H9 (cell line): ENCODE results near the gene RNF215. TPM values are rescaled to one million over a fixed set of nuclear protein-coding genes. Genes with fewer than 3 reads are reported as not detected.

ENCODE experiments used
- DNase-seq: peaks from one replicate; pipeline ENCODE4 v3.0.0-alpha.2; 2017
- H2AFZ ChIP-seq: one replicate; pipeline ENCODE4 v1.6.1; 2013; ENCODE audit warnings: mild to moderate bottlenecking, low read length, control low read depth, moderate library complexity
- H2AK5ac ChIP-seq: 2 replicates; pipeline ENCODE4 v1.6.1; 2013; ENCODE audit warnings: low read length, control low read depth, mixed read lengths; ENCODE audit not compliant: insufficient read length
- H2BK120ac ChIP-seq: one replicate; pipeline ENCODE4 v1.6.1; 2013; ENCODE audit warnings: low read depth, mild to moderate bottlenecking, low read length, control low read depth, inconsistent platforms; ENCODE audit not compliant: poor library complexity, severe bottlenecking
- H2BK12ac ChIP-seq: 2 replicates; pipeline ENCODE4 v1.6.1; 2013; ENCODE audit warnings: low read length, control low read depth, mixed read lengths, low read depth; ENCODE audit not compliant: insufficient read length
- H2BK15ac ChIP-seq: 2 replicates; pipeline ENCODE4 v1.6.1; 2013; ENCODE audit warnings: low read depth, low read length, control low read depth
- H2BK20ac ChIP-seq: one replicate; pipeline ENCODE4 v1.6.1; 2013; ENCODE audit warnings: low read depth, mild to moderate bottlenecking, low read length, control low read depth, inconsistent platforms; ENCODE audit not compliant: poor library complexity, severe bottlenecking
- H2BK5ac ChIP-seq: 2 replicates; pipeline ENCODE4 v1.6.1; 2013; ENCODE audit warnings: low read length, control low read depth, mixed read lengths; ENCODE audit not compliant: insufficient read length
- H3K14ac ChIP-seq: 2 replicates; pipeline ENCODE4 v1.6.1; 2013; ENCODE audit warnings: low read length, control low read depth; ENCODE audit not compliant: insufficient read depth
- H3K18ac ChIP-seq: 2 replicates; pipeline ENCODE4 v1.6.1; 2013; ENCODE audit warnings: low read depth, mild to moderate bottlenecking, mixed read lengths, low read length, control low read depth; ENCODE audit not compliant: insufficient read length
- H3K23ac ChIP-seq: 2 replicates; pipeline ENCODE4 v1.6.1; 2013; ENCODE audit warnings: low read length, control low read depth, mixed read lengths, low read depth; ENCODE audit not compliant: insufficient read length
- H3K23me2 ChIP-seq: 2 replicates; pipeline ENCODE4 v1.6.1; 2013; ENCODE audit warnings: low read depth, mild to moderate bottlenecking, mixed read lengths, low read length, control low read depth; ENCODE audit not compliant: insufficient read length, poor library complexity, severe bottlenecking
- H3K27ac ChIP-seq: 2 replicates; pipeline ENCODE4 v1.5.1; 2013; ENCODE audit warnings: low read length, control low read depth, mixed read lengths, low read depth; ENCODE audit not compliant: insufficient read length
- H3K27me3 ChIP-seq: 2 replicates; pipeline ENCODE4 v1.6.1; 2013; ENCODE audit warnings: low read length, control low read depth, inconsistent platforms; ENCODE audit not compliant: insufficient read depth
- H3K4ac ChIP-seq: 2 replicates; pipeline ENCODE4 v1.6.1; 2013; ENCODE audit warnings: low read depth, mild to moderate bottlenecking, control low read depth, inconsistent platforms, low read length, moderate library complexity
- H3K4me1 ChIP-seq: 2 replicates; pipeline ENCODE4 v1.6.1; 2013; ENCODE audit warnings: low read length, control low read depth, inconsistent platforms; ENCODE audit not compliant: insufficient read depth
- H3K4me2 ChIP-seq: 2 replicates; pipeline ENCODE4 v1.6.1; 2013; ENCODE audit warnings: low read length, control low read depth, mixed read lengths; ENCODE audit not compliant: insufficient read length, insufficient read depth
- H3K56ac ChIP-seq: 2 replicates; pipeline ENCODE4 v1.6.1; 2013; ENCODE audit warnings: low read depth, mild to moderate bottlenecking, mixed read lengths, low read length, control low read depth; ENCODE audit not compliant: insufficient read length
- H3K79me1 ChIP-seq: 2 replicates; pipeline ENCODE4 v1.6.1; 2013; ENCODE audit warnings: low read depth, mild to moderate bottlenecking, moderate library complexity, low read length, control low read depth, inconsistent platforms; ENCODE audit not compliant: insufficient read depth, poor library complexity, severe bottlenecking
- H3K79me2 ChIP-seq: 2 replicates; pipeline ENCODE4 v1.6.1; 2013; ENCODE audit warnings: low read length, control low read depth, inconsistent platforms; ENCODE audit not compliant: insufficient read depth
- H3K9ac ChIP-seq: 2 replicates; pipeline ENCODE4 v1.6.1; 2013; ENCODE audit warnings: low read length, control low read depth, mixed read lengths; ENCODE audit not compliant: insufficient read length; ENCODE audit errors: extremely low read depth
- H3K9me3 ChIP-seq: one replicate; pipeline ENCODE4 v1.6.1; 2013; ENCODE audit warnings: low read depth, low read length, inconsistent platforms; ENCODE audit not compliant: control insufficient read depth
- H3T11ph ChIP-seq: one replicate; pipeline ENCODE4 v1.6.1; 2013; ENCODE audit warnings: mild to moderate bottlenecking, low read length, control low read depth, inconsistent platforms
- H4K20me1 ChIP-seq: one replicate; pipeline ENCODE4 v1.6.1; 2013; ENCODE audit not compliant: control insufficient read depth, insufficient read length, insufficient read depth
- H4K5ac ChIP-seq: 2 replicates; pipeline ENCODE4 v1.6.1; 2013; ENCODE audit warnings: low read depth, mild to moderate bottlenecking, mixed read lengths, low read length, control low read depth; ENCODE audit not compliant: insufficient read length
- H4K8ac ChIP-seq: replicated peaks from 2 replicates; pipeline ENCODE4 v1.6.1; 2013; ENCODE audit warnings: low read length, control low read depth, mixed read lengths, low read depth; ENCODE audit not compliant: insufficient read length
- H4K91ac ChIP-seq: 2 replicates; pipeline ENCODE4 v1.6.1; 2013; ENCODE audit warnings: low read depth, mild to moderate bottlenecking, moderate library complexity, mixed read lengths, low read length, control low read depth; ENCODE audit not compliant: insufficient read length
- H3K27ac Mint-ChIP-seq, 3 experiments: 2 replicates in 2 of 3; 3 replicates in 1 of 3; pipeline ENCODE4 v1.8.0; 2020 to 2021; ENCODE audit warnings: mixed read lengths in 3 of 3, mild to moderate bottlenecking in 1 of 3, moderate library complexity in 1 of 3
- H3K27me3 Mint-ChIP-seq: 2 replicates; pipeline ENCODE4 v1.8.0; 2021; ENCODE audit warnings: low read depth, mild to moderate bottlenecking, moderate library complexity, mixed read lengths
- H3K36me3 Mint-ChIP-seq, 3 experiments: 2 replicates in 2 of 3; 3 replicates in 1 of 3; pipeline ENCODE4 v1.8.0; 2020 to 2021; ENCODE audit warnings: low read depth in 3 of 3, mixed read lengths in 3 of 3; ENCODE audit not compliant: insufficient read depth in 1 of 3
- H3K4me1 Mint-ChIP-seq, 2 experiments: 2 replicates each; pipeline ENCODE4 v1.8.0; 2020; ENCODE audit warnings: mixed read lengths in 2 of 2
- H3K4me3 Mint-ChIP-seq, 2 experiments: 2 replicates in 1 of 2; 3 replicates in 1 of 2; pipeline ENCODE4 v1.8.0; 2020 to 2021; ENCODE audit warnings: mild to moderate bottlenecking in 2 of 2, mixed read lengths in 2 of 2, moderate library complexity in 1 of 2
- H3K9me3 Mint-ChIP-seq, 2 experiments: 2 replicates in 1 of 2; 3 replicates in 1 of 2; pipeline ENCODE4 v1.8.0; 2020; ENCODE audit warnings: mild to moderate bottlenecking in 2 of 2, mixed read lengths in 2 of 2, moderate library complexity in 1 of 2
- CTCF ChIP-seq: fragments of 200-600 bp; sonication (generic); conservative IDR thresholded peaks from 3 replicates; pipeline ENCODE4 v1.8.0; 2021; ENCODE audit warnings: antibody characterized with exemption, mild to moderate bottlenecking
- WGBS: extraction: QIAGEN DNeasy Blood & Tissue Kit; methylation state at CpG from one replicate; pipeline ENCODE4 v1.1.7; 2013; ENCODE audit warnings: missing lambda C conversion rate, low lambda C conversion rate, mixed read lengths; ENCODE audit not compliant: insufficient read length; ENCODE audit errors: extremely low coverage; 5-methylcytosine and 5-hydroxymethylcytosine counted together
- total RNA-seq: library from RNA; stranded (reverse); gene quantifications from 2 replicates; pipeline ENCODE4 v1.2.1, GENCODE V29; 2021

RNF215 gene
- total RNA-seq, 1 experiment from 2014 or later: 24.5 TPM

- no peaks in the 10 kb centered on the region for H3K4me1 Mint-ChIP-seq
- no peaks in the 10 kb centered on the region for H4K20me1 ChIP-seq
- no peak overlapping the region for H3K4ac ChIP-seq
- no peak overlapping the region for H4K5ac ChIP-seq
- no peak overlapping the region for H2AFZ ChIP-seq
- H2BK20ac ChIP-seq: no peak overlapping the region
- H3K27ac Mint-ChIP-seq: peak overlapping the region in 1 of 3 experiments; percentile 73; a peak in 2 of 7 replicates
- H3K27me3 Mint-ChIP-seq: no peaks in the 10 kb centered on the region
- H3K79me2 ChIP-seq: peaks cover 7% of the 10 kb centered on the region; the same call in 1 of the 2 replicates
- H3K27me3 ChIP-seq: no peaks in the 10 kb centered on the region
- no peak overlapping the region for H2BK15ac ChIP-seq
- peaks cover 44 to 84% (median 83%) of the 10 kb centered on the region in 3 experiments for H3K36me3 Mint-ChIP-seq
- H2BK12ac ChIP-seq: no peak overlapping the region
- no CpG with 5 or more reads among the region's 4 CpGs for WGBS
- no peak overlapping the region for H3K4me2 ChIP-seq
- H4K8ac ChIP-seq: no peak overlapping the region
- TF ChIP-seq CTCF: no peak
- H3K23me2 ChIP-seq: no peaks in the 10 kb centered on the region
- no peak overlapping the region for H3K9ac ChIP-seq
- no peaks in the 10 kb centered on the region for H3K9me3 Mint-ChIP-seq
- H3K56ac ChIP-seq: no peak overlapping the region
- no peak for DNase-seq
- no peaks in the 10 kb centered on the region for H3K79me1 ChIP-seq
- H2BK5ac ChIP-seq: no peak overlapping the region
- H3K9me3 ChIP-seq: no peaks in the 10 kb centered on the region
- H3K23ac ChIP-seq: no peak overlapping the region
- no peak overlapping the region for H2AK5ac ChIP-seq
- H3K14ac ChIP-seq: no peak overlapping the region
- H3K4me3 Mint-ChIP-seq: no peak overlapping the region
- no peak overlapping the region for H3T11ph ChIP-seq
- H4K91ac ChIP-seq: no peak overlapping the region
- H3K18ac ChIP-seq: no peak overlapping the region
- no peak overlapping the region for H3K27ac ChIP-seq
- no peaks in the 10 kb centered on the region for H3K4me1 ChIP-seq
- H2BK120ac ChIP-seq: no peak overlapping the region
Observed at GRCh38 chr22:30348809-30349208, 38.4 kb downstream of the RNF215 start.
